A549 (cell line): ENCODE measurements around the gene PARP12. TPM values are rescaled to one million over a fixed set of nuclear protein-coding genes. Genes with fewer than 3 reads are reported as not detected.

Source experiments
- ATAC-seq, 2 experiments: fragments of 200-7000 bp in 1 of 2; fragments of >200 bp in 1 of 2; cut with Nextera tagmentation in 1 of 2; cut with Tn5 transposase in 1 of 2; 3 replicates each; pipeline versions ENCODE4 v1.8.0 to v1.9.1; 2018 to 2020; ENCODE audit warnings: mild to moderate bottlenecking in 1 of 2, moderate library complexity in 1 of 2
- CTCF ChIA-PET: fragments of 300-600 bp; sonication (Branson Sonifier 250); formaldehyde crosslinking; extraction: SDS; loops from one replicate; lab custom pipeline; 2021; ENCODE audit warnings: antibody characterized with exemption, inconsistent platforms; lab: Yijun Ruan, JAX
- POLR2A ChIA-PET: fragments of 350-600 bp; formaldehyde crosslinking; extraction: SDS; loops from one replicate; lab custom pipeline; 2021; ENCODE audit warnings: antibody characterized with exemption, inconsistent platforms; lab: Yijun Ruan, JAX
- DNase-seq, 2 experiments: peaks; one replicate each; pipeline versions ENCODE4 v3.0.0 to v3.0.0-alpha.2; 2011 to 2016; ENCODE audit warnings: low read depth in 1 of 2, low spot score in 1 of 2
- FAIRE-seq: peaks from 2 replicates; lab custom pipeline; 2011; peaks lifted over from hg19 to GRCh38; lab: Jason Lieb, UNC
- H3K27ac ChIP-seq, 2 experiments: fragments of >200 bp; sonication (Bioruptor Twin); formaldehyde crosslinking; 3 replicates each; pipeline ENCODE4 v1.5.1; 2016 to 2017
- H3K4me1 ChIP-seq: fragments of >200 bp; sonication (Bioruptor Twin); formaldehyde crosslinking; 3 replicates; pipeline ENCODE4 v1.6.1; 2016
- H3K4me2 ChIP-seq: fragments of >200 bp; sonication (Bioruptor Twin); formaldehyde crosslinking; 3 replicates; pipeline ENCODE4 v1.6.1; 2016
- H3K4me3 ChIP-seq: fragments of >200 bp; sonication (Bioruptor Twin); formaldehyde crosslinking; 3 replicates; pipeline ENCODE4 v1.5.1; 2016
- H3K9me3 ChIP-seq: fragments of >200 bp; sonication (Bioruptor Twin); formaldehyde crosslinking; 3 replicates; pipeline ENCODE4 v1.6.1; 2016
- BHLHE40 ChIP-seq: IDR thresholded peaks from 2 replicates; pipeline ENCODE4 v1.6.1; 2012; ENCODE audit warnings: low read depth, low read length, inconsistent platforms
- CHD2 ChIP-seq: fragments of 150-350 bp; IDR thresholded peaks from 2 replicates; pipeline ENCODE4 v1.6.1; 2014; ENCODE audit warnings: low read length; ENCODE audit not compliant: partially characterized antibody
- CHD4 ChIP-seq: fragments of 200-600 bp; sonication (generic); IDR thresholded peaks from 2 replicates; pipeline ENCODE4 v1.6.1; 2016; ENCODE audit warnings: antibody characterized with exemption, mild to moderate bottlenecking, borderline replicate concordance
- CTCF ChIP-seq: fragments of >200 bp; sonication (Bioruptor Twin); formaldehyde crosslinking; IDR thresholded peaks from 3 replicates; pipeline ENCODE4 v1.5.1; 2016
- E2F6 ChIP-seq: IDR thresholded peaks from 2 replicates; pipeline ENCODE4 v1.6.1; 2012; ENCODE audit warnings: low read depth, borderline replicate concordance
- EHMT2 ChIP-seq: fragments of 200-600 bp; sonication (generic); IDR thresholded peaks from 2 replicates; pipeline ENCODE4 v1.6.1; 2016; ENCODE audit warnings: antibody characterized with exemption, low read depth, mild to moderate bottlenecking, moderate library complexity
- EP300 ChIP-seq, 2 experiments: fragments of >200 bp; sonication (Bioruptor Twin); formaldehyde crosslinking; IDR thresholded peaks; 2 replicates in 1 of 2; 3 replicates in 1 of 2; pipeline ENCODE4 v1.6.1; 2016 to 2017
- FOSL2 ChIP-seq, 2 experiments: fragments of 450-650 bp in 1 of 2; fragments of >200 bp in 1 of 2; sonication (Bioruptor Twin) in 1 of 2; formaldehyde crosslinking; IDR thresholded peaks; 2 replicates each; pipeline versions ENCODE4 v1.5.0 to v1.6.1; 2016 to 2020; ENCODE audit warnings: mild to moderate bottlenecking in 1 of 2, moderate library complexity in 1 of 2
- GATA3 ChIP-seq: IDR thresholded peaks from 2 replicates; pipeline ENCODE4 v1.6.1; 2012; ENCODE audit warnings: borderline replicate concordance
- HDAC2 ChIP-seq: fragments of 200-600 bp; sonication (generic); IDR thresholded peaks from 2 replicates; pipeline ENCODE4 v1.6.1; 2016
- HOXA7 ChIP-seq: fragments of 250-450 bp; sonication (Bioruptor Pico); IDR thresholded peaks from 2 replicates; pipeline ENCODE4 v1.5.0; 2020; ENCODE audit warnings: mild to moderate bottlenecking, moderate library complexity
- JUNB ChIP-seq: fragments of >200 bp; sonication (Bioruptor Twin); formaldehyde crosslinking; IDR thresholded peaks from 2 replicates; pipeline ENCODE4 v1.6.1; 2016
- KDM5A ChIP-seq: fragments of 200-600 bp; sonication (generic); IDR thresholded peaks from 2 replicates; pipeline ENCODE4 v1.6.1; 2016; ENCODE audit warnings: antibody characterized with exemption, mild to moderate bottlenecking
- MAX ChIP-seq: IDR thresholded peaks from 2 replicates; pipeline ENCODE4 v1.6.1; 2012
- MYC ChIP-seq: IDR thresholded peaks from 2 replicates; pipeline ENCODE4 v1.6.1; 2012; ENCODE audit warnings: mild to moderate bottlenecking, inconsistent platforms, low read length, improper control_type of control experiment, borderline replicate concordance
- POLR2AphosphoS2 ChIP-seq: conservative IDR thresholded peaks from 2 replicates; pipeline ENCODE4 v1.6.1; 2012; ENCODE audit warnings: low read length, improper control_type of control experiment, inconsistent platforms
- RAD21 ChIP-seq, 2 experiments: fragments of >200 bp in 1 of 2; sonication (Bioruptor Twin) in 1 of 2; formaldehyde crosslinking in 1 of 2; IDR thresholded peaks in 1 of 2; conservative IDR thresholded peaks in 1 of 2; 2 replicates in 1 of 2; 3 replicates in 1 of 2; pipeline ENCODE4 v1.6.1; 2012 to 2018; ENCODE audit warnings: inconsistent platforms in 1 of 2
- RARB ChIP-seq: fragments of 250-450 bp; sonication (Bioruptor Pico); IDR thresholded peaks from 2 replicates; pipeline ENCODE4 v1.8.0; 2021; ENCODE audit warnings: mild to moderate bottlenecking, moderate library complexity
- SMC3 ChIP-seq: fragments of >200 bp; sonication (Bioruptor Twin); formaldehyde crosslinking; IDR thresholded peaks from 3 replicates; pipeline ENCODE4 v1.6.1; 2018; ENCODE audit warnings: inconsistent platforms
- WGBS: methylation state at CpG from one replicate; pipeline ENCODE4 v1.1.6; 2017; ENCODE audit errors: missing lambda C conversion rate; 5-methylcytosine and 5-hydroxymethylcytosine counted together
- polyA plus RNA-seq, 4 experiments: library from polyadenylated mRNA; depleted of rRNA in 3 of 4; stranded (reverse); fragments of >200 nt; fragmentation: RNase III in 1 of 4; extraction: RNeasy Plus Mini Kit Qiagen cat#74134 plus additional on column Dnase treatment in 1 of 4; gene quantifications; 2 replicates in 3 of 4; 3 replicates in 1 of 4; pipeline ENCODE4 v1.2.3, GENCODE V29; 2011 to 2017
- TF ChIP-seq, protein P1 (sequence below): IDR thresholded peaks from 2 replicates; pipeline ENCODE4 v1.6.1; 2012

Gene PARP12
- polyA plus RNA-seq, 2 of the 4 experiments (the other 2 are of a cell fraction) = 10.0 to 16.0 TPM

DNA sequence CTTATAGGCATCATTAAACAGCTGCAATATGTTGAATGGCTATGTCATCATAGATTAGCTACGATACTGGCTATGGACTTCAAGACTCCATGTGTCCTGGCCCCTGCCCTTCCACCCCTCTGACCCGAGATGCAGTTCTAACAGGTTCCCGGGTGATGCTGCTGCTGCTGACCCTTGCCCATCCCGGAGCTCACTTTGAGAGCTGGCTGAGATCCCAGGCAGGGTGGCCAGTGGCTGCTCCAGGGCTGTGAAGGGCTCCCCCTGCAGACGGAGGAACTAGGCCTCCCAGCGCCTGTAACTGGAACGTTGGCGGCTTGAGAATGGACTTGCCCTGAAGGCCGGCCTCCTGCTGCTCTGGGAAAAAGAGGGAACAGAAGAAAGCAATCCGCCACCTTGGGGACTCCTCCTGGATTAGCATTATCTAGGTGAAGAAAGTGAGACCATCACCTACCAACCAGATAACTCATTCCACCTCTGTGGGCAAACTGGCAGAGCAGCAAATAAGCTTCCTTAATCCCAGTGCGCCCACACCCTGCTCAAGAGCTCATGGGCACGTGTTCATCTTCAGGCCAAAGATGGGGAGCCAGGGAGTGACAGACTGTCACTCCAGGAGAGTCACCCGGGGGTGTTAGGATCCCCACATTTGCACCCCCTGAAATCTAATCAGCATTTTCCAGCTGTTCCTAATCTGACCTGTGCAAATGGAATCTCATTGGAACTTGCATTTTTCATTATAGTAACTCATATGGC is 56.8 kb downstream of the PARP12 start:
- Histone ChIP-seq H3K4me3 (no peak overlapping the region), H3K4me2 (no peak overlapping the region), H3K4me1 (no peaks in the 10 kb centered on the region), H3K27ac (no peak overlapping the region), H3K9me3 (no peaks in the 10 kb centered on the region)
- POLR2A ChIA-PET = no interaction called here
- CTCF ChIA-PET = interaction anchor here (0.6 to 11.1 kb wide), 42 partner anchors 10 to 689 kb away, joined by 3 to 311 read pairs (median 4); no protein-coding TSS in a partner anchor
- WGBS = 43% methylated on average over 12 of the region's 13 CpGs
- no peak for FAIRE-seq
- ATAC-seq = peak; percentile 76 to 87
- peak; percentile 64 to 79 for DNase-seq
- TF ChIP-seq MYC = no peak
- peak; percentile 46 for TF ChIP-seq CTCF
- TF ChIP-seq SMC3 = peak; percentile 43; the same call in 2 of the 3 replicates
- TF ChIP-seq MAX = 0 out of 2 replicates have a peak, but pooled peaks have one; percentile 18
- TF ChIP-seq RAD21 (conservative IDR thresholded peaks at IDR 0.05 in 1 of 2, IDR thresholded peaks at IDR 0.05 in 1 of 2) = peak; percentile 47 to 59; a peak in 4 of 5 replicates

DNA sequence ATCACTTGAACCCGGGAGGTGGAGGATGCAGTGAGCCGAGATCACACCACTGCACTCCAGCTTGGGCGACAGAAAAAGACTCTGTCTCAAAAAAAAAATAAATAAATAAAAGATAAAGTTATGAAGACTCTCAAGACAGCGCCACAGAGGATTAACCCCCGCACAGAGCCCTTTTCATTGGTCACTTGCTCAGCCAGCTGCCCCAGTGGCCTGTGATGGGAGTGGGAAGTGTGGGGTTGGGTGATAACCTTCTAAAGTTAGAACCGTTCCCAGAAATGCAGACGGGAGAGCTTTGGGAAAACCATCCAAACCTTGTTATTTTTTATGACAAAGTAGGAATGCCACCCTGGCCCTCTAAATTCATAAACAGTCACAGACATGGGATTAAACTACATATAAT is 57.4 kb downstream of the PARP12 start:
- no peak for FAIRE-seq
- Histone ChIP-seq H3K9me3 (no peaks in the 10 kb centered on the region), H3K4me1 (no peaks in the 10 kb centered on the region), H3K4me3 (no peak overlapping the region), H3K27ac (no peak overlapping the region), H3K4me2 (no peak overlapping the region)
- no peak for DNase-seq
- ChIA-PET POLR2A (no interaction called here), CTCF (interaction anchor here (0.6 to 11.1 kb wide), 37 partner anchors 10 to 690 kb away, joined by 3 to 311 read pairs (median 4); no protein-coding TSS in a partner anchor)
- TF ChIP-seq EP300 (IDR thresholded peaks at IDR 0.05) (no peak), BHLHE40 (no peak), E2F6 (no peak), RARB (CRISPR knock-in tag) (no peak), CHD4 (no peak), SMC3 (no peak), KDM5A (no peak), EHMT2 (no peak), GATA3 (no peak), HOXA7 (CRISPR knock-in tag) (no peak), CHD2 (no peak), MAX (no peak), POLR2AphosphoS2 (no peak), RAD21 (conservative IDR thresholded peaks at IDR 0.05 in 1 of 2, IDR thresholded peaks at IDR 0.05 in 1 of 2) (no peak), MYC (no peak), FOSL2 (IDR thresholded peaks at IDR 0.05) (no peak), FOSL2 (CRISPR knock-in tag; IDR thresholded peaks at IDR 0.05) (no peak), JUNB (no peak), HDAC2 (no peak), CTCF (no peak)
- TF ChIP-seq, protein P1, sequence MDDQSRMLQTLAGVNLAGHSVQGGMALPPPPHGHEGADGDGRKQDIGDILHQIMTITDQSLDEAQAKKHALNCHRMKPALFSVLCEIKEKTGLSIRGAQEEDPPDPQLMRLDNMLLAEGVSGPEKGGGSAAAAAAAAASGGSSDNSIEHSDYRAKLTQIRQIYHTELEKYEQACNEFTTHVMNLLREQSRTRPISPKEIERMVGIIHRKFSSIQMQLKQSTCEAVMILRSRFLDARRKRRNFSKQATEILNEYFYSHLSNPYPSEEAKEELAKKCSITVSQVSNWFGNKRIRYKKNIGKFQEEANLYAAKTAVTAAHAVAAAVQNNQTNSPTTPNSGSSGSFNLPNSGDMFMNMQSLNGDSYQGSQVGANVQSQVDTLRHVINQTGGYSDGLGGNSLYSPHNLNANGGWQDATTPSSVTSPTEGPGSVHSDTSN = no peak
- WGBS = 91% methylated on average over 7 of the region's 7 CpGs
- ATAC-seq = no peak
